ENCODE data around the gene RGS5. TPM values are rescaled to one million over a fixed set of nuclear protein-coding genes. Genes with fewer than 3 reads are reported as not detected.

Gene RGS5
- total RNA-seq, 3 donors from 2014 or later (not counting 1 experiment from before 2014, with no cell fraction given), result 0.12 to 0.30 (median 0.14) TPM

GRCh38 chr1:163170975-163171676 is 31.6 kb downstream of the RGS5 start:
- Mint-ChIP-seq H3K27ac (no peak overlapping the region), H3K36me3 (no peaks in the 10 kb centered on the region), H3K27me3 (ENCODE audit: low read depth in 2 of 2) (peaks cover 8 to 19% of the 10 kb centered on the region in 2 donors)

GRCh38 chr1:163170331-163170730 is 32.4 kb downstream of the RGS5 start:
- H3K27ac Mint-ChIP-seq, result no peak overlapping the region
- no peaks in the 10 kb centered on the region for H3K4me1 ChIP-seq (ENCODE audit: control insufficient read depth, insufficient read depth, low read length)
- DNase-seq (no peak), ATAC-seq (no peak)
- intact Hi-C loops (cut with micrococcal nuclease), result loop anchor here (5.0 kb wide), 1 partner anchor 323 kb away; no protein-coding TSS in a partner anchor
- no peaks in the 10 kb centered on the region for H3K9me3 ChIP-seq (ENCODE audit: control insufficient read depth, insufficient read depth, low read length)
- no peaks in the 10 kb centered on the region for H3K36me3 ChIP-seq (ENCODE audit: control insufficient read depth, insufficient read depth, low read length)
- no peak overlapping the region for H3K27ac ChIP-seq (ENCODE audit: low read length)
- H3K9me3 Mint-ChIP-seq, result no peaks in the 10 kb centered on the region
- no peaks in the 10 kb centered on the region for H3K4me1 Mint-ChIP-seq
- no peaks in the 10 kb centered on the region for H3K27me3 ChIP-seq (ENCODE audit: control insufficient read depth, insufficient read depth, low read length)
- no CpG with 5 or more reads among the region's 1 CpG for WGBS (ENCODE audit: insufficient coverage)
- no peak overlapping the region for H3K4me3 Mint-ChIP-seq
- TF ChIP-seq CTCF (IDR thresholded peaks at IDR 0.05), result no peak
- H3K36me3 Mint-ChIP-seq, result no peaks in the 10 kb centered on the region
- H3K4me3 ChIP-seq (ENCODE audit: low read length), result no peak overlapping the region
- H3K27me3 Mint-ChIP-seq (ENCODE audit: low read depth in 2 of 2), result peaks cover 8 to 19% of the 10 kb centered on the region in 2 donors

More at GRCh38 chr1:163170975-163171676, 31.6 kb downstream of the RGS5 start:
- Histone ChIP-seq H3K27ac (ENCODE audit: low read length) (no peak overlapping the region), H3K4me3 (ENCODE audit: low read length) (no peak overlapping the region), H3K4me1 (ENCODE audit: control insufficient read depth, insufficient read depth, low read length) (no peaks in the 10 kb centered on the region), H3K36me3 (ENCODE audit: control insufficient read depth, insufficient read depth, low read length) (no peaks in the 10 kb centered on the region), H3K27me3 (ENCODE audit: control insufficient read depth, insufficient read depth, low read length) (no peaks in the 10 kb centered on the region), H3K9me3 (ENCODE audit: control insufficient read depth, insufficient read depth, low read length) (no peaks in the 10 kb centered on the region)
- H3K4me3 Mint-ChIP-seq, result no peak overlapping the region
- intact Hi-C loops (cut with micrococcal nuclease), result loop anchor here (5.0 kb wide), 1 partner anchor 324 kb away; no protein-coding TSS in a partner anchor
- ATAC-seq (no peak), DNase-seq (no peak)
- no peaks in the 10 kb centered on the region for H3K9me3 Mint-ChIP-seq
- no peak for TF ChIP-seq CTCF (IDR thresholded peaks at IDR 0.05)
- H3K4me1 Mint-ChIP-seq, result no peaks in the 10 kb centered on the region
- WGBS (ENCODE audit: insufficient coverage), result 85% methylated on average over 5 of the region's 5 CpGs

- no peak overlapping the region for H3K4me3 Mint-ChIP-seq
- 100% methylated on average over 1 of the region's 1 CpG for WGBS (ENCODE audit: insufficient coverage)
- intact Hi-C loops (cut with micrococcal nuclease), result no loop called here
Observed at GRCh38 chr1:163169553-163169952, 33.2 kb downstream of the RGS5 start.

More at GRCh38 chr1:163169553-163169952, 33.2 kb downstream of the RGS5 start:
- Histone ChIP-seq H3K9me3 (ENCODE audit: control insufficient read depth, insufficient read depth, low read length) (no peaks in the 10 kb centered on the region), H3K27me3 (ENCODE audit: control insufficient read depth, insufficient read depth, low read length) (no peaks in the 10 kb centered on the region), H3K27ac (ENCODE audit: low read length) (no peak overlapping the region), H3K36me3 (ENCODE audit: control insufficient read depth, insufficient read depth, low read length) (no peaks in the 10 kb centered on the region), H3K4me1 (ENCODE audit: control insufficient read depth, insufficient read depth, low read length) (no peaks in the 10 kb centered on the region), H3K4me3 (ENCODE audit: low read length) (no peak overlapping the region)
- TF ChIP-seq CTCF (IDR thresholded peaks at IDR 0.05), result no peak
- ATAC-seq (no peak), DNase-seq (no peak)
- Mint-ChIP-seq H3K36me3 (no peaks in the 10 kb centered on the region), H3K27ac (no peak overlapping the region), H3K4me1 (no peaks in the 10 kb centered on the region), H3K27me3 (ENCODE audit: low read depth in 2 of 2) (peaks cover 7 to 14% of the 10 kb centered on the region in 2 donors), H3K9me3 (no peaks in the 10 kb centered on the region)
